Trophoblast cell (in vitro differentiated cells and primary cell): ENCODE data around the gene LGALS16.

Experiments used
- DNase-seq, 2 donors: peaks; one replicate each; pipeline ENCODE4 v3.0.0-alpha.2; 2016
- H2AFZ ChIP-seq: 2 replicates; pipeline ENCODE4 v1.6.1; 2013; ENCODE audit warnings: low read length, moderate library complexity, mild to moderate bottlenecking; ENCODE audit not compliant: insufficient read depth, poor library complexity
- H2AK5ac ChIP-seq: 2 replicates; pipeline ENCODE4 v1.6.1; 2013; ENCODE audit warnings: mild to moderate bottlenecking, low read length
- H2BK120ac ChIP-seq: 2 replicates; pipeline ENCODE4 v1.6.1; 2013; ENCODE audit warnings: low read length, mild to moderate bottlenecking, moderate library complexity; ENCODE audit not compliant: insufficient read depth, poor library complexity
- H2BK12ac ChIP-seq: 2 replicates; pipeline ENCODE4 v1.6.1; 2013; ENCODE audit warnings: mild to moderate bottlenecking, low read length, moderate library complexity
- H2BK5ac ChIP-seq: 2 replicates; pipeline ENCODE4 v1.6.1; 2013; ENCODE audit warnings: low read length, low read depth, moderate library complexity, mild to moderate bottlenecking; ENCODE audit not compliant: poor library complexity
- H3K14ac ChIP-seq: 2 replicates; pipeline ENCODE4 v1.6.1; 2013; ENCODE audit warnings: mild to moderate bottlenecking, low read length
- H3K18ac ChIP-seq: 2 replicates; pipeline ENCODE4 v1.6.1; 2013; ENCODE audit warnings: mild to moderate bottlenecking, low read length
- H3K23ac ChIP-seq: 2 replicates; pipeline ENCODE4 v1.6.1; 2013; ENCODE audit warnings: low read length
- H3K27ac ChIP-seq: 2 replicates; pipeline ENCODE4 v1.5.1; 2013; ENCODE audit warnings: low read depth, mild to moderate bottlenecking, inconsistent platforms, low read length, moderate library complexity
- H3K27me3 ChIP-seq: 2 replicates; pipeline ENCODE4 v1.6.1; 2013; ENCODE audit warnings: inconsistent platforms, mild to moderate bottlenecking, low read length, moderate library complexity; ENCODE audit not compliant: insufficient read depth
- H3K36me3 ChIP-seq, 2 experiments: 1 replicate in 1 of 2; 2 replicates in 1 of 2; pipeline ENCODE4 v1.6.1; 2013; ENCODE audit warnings: low read length in 2 of 2, mild to moderate bottlenecking in 2 of 2, moderate library complexity in 1 of 2; ENCODE audit not compliant: insufficient read depth in 2 of 2, control insufficient read depth in 1 of 2
- H3K4ac ChIP-seq: 2 replicates; pipeline ENCODE4 v1.6.1; 2013; ENCODE audit warnings: low read depth, mild to moderate bottlenecking, low read length, moderate library complexity
- H3K4me1 ChIP-seq, 2 experiments: 1 replicate in 1 of 2; 2 replicates in 1 of 2; pipeline ENCODE4 v1.6.1; 2013; ENCODE audit warnings: low read length in 2 of 2, mild to moderate bottlenecking in 2 of 2, moderate library complexity in 1 of 2; ENCODE audit not compliant: insufficient read depth in 2 of 2, control insufficient read depth in 1 of 2
- H3K4me2 ChIP-seq: 2 replicates; pipeline ENCODE4 v1.6.1; 2013; ENCODE audit warnings: inconsistent platforms, mild to moderate bottlenecking, low read length, moderate library complexity
- H3K4me3 ChIP-seq: 2 replicates; pipeline ENCODE4 v1.5.1; 2013; ENCODE audit warnings: mild to moderate bottlenecking, low read depth, low read length, inconsistent platforms
- H3K79me1 ChIP-seq: one replicate; pipeline ENCODE4 v1.6.1; 2013; ENCODE audit warnings: low read length
- H3K79me2 ChIP-seq: 2 replicates; pipeline ENCODE4 v1.6.1; 2013; ENCODE audit warnings: low read length, mild to moderate bottlenecking; ENCODE audit not compliant: control insufficient read depth, insufficient read depth, poor library complexity
- H3K9ac ChIP-seq: 2 replicates; pipeline ENCODE4 v1.6.1; 2013; ENCODE audit warnings: mild to moderate bottlenecking, low read length
- H3K9me3 ChIP-seq: 2 replicates; pipeline ENCODE4 v1.6.1; 2013; ENCODE audit warnings: low read depth, mild to moderate bottlenecking, control low read depth, inconsistent platforms, low read length; ENCODE audit not compliant: insufficient read depth
- H4K12ac ChIP-seq: 2 replicates; pipeline ENCODE4 v1.6.1; 2013; ENCODE audit warnings: low read depth, mild to moderate bottlenecking, low read length, moderate library complexity
- H4K8ac ChIP-seq: 2 replicates; pipeline ENCODE4 v1.6.1; 2013; ENCODE audit warnings: low read depth, mild to moderate bottlenecking, low read length, moderate library complexity
- H4K91ac ChIP-seq: one replicate; pipeline ENCODE4 v1.6.1; 2013; ENCODE audit warnings: low read depth, mild to moderate bottlenecking, low read length, moderate library complexity
- WGBS: extraction: QIAGEN DNeasy Blood & Tissue Kit; methylation state at CpG from one replicate; pipeline ENCODE4 v1.1.7; 2013; ENCODE audit warnings: missing lambda C conversion rate; ENCODE audit not compliant: insufficient read length, insufficient coverage; ENCODE audit errors: extremely low coverage; 5-methylcytosine and 5-hydroxymethylcytosine counted together

The LGALS16 gene

DNA sequence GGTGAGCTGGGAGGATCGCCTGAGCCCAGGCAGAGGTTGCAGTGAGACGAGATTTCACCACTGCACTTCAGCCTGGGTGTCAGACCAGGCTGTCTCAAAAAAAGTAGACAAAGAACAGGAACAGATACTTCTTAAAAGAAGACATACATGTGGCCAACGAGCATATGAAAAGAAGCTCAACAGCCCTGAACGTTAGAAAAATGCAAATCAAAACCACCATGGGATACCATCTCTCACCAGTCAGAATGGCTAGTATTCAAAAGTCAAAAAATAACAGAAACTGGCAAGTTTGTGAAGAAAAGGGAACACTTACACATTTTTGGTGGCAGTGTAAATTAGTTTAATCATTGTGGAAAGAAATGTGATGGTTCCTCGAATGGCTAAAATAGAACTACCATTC, 45.6 kb downstream of the LGALS16 start:
- Histone ChIP-seq H3K18ac (no peak overlapping the region), H3K36me3 (no peaks in the 10 kb centered on the region), H4K91ac (no peak overlapping the region), H2BK12ac (no peak overlapping the region), H2AK5ac (no peak overlapping the region), H3K4ac (no peak overlapping the region), H3K4me2 (no peak overlapping the region), H4K8ac (no peak overlapping the region), H3K23ac (no peak overlapping the region), H3K4me3 (no peak overlapping the region), H3K9ac (no peak overlapping the region), H3K27me3 (no peaks in the 10 kb centered on the region), H4K12ac (no peak overlapping the region), H2AFZ (no peak overlapping the region), H2BK5ac (no peak overlapping the region), H2BK120ac (no peak overlapping the region), H3K4me1 (peaks cover 0 to 2% of the 10 kb centered on the region in 2 experiments), H3K9me3 (no peaks in the 10 kb centered on the region), H3K14ac (no peak overlapping the region), H3K27ac (no peak overlapping the region), H3K79me2 (no peaks in the 10 kb centered on the region), H3K79me1 (no peaks in the 10 kb centered on the region)
- no peak for DNase-seq
- WGBS, result no CpG with 5 or more reads among the region's 5 CpGs

DNA sequence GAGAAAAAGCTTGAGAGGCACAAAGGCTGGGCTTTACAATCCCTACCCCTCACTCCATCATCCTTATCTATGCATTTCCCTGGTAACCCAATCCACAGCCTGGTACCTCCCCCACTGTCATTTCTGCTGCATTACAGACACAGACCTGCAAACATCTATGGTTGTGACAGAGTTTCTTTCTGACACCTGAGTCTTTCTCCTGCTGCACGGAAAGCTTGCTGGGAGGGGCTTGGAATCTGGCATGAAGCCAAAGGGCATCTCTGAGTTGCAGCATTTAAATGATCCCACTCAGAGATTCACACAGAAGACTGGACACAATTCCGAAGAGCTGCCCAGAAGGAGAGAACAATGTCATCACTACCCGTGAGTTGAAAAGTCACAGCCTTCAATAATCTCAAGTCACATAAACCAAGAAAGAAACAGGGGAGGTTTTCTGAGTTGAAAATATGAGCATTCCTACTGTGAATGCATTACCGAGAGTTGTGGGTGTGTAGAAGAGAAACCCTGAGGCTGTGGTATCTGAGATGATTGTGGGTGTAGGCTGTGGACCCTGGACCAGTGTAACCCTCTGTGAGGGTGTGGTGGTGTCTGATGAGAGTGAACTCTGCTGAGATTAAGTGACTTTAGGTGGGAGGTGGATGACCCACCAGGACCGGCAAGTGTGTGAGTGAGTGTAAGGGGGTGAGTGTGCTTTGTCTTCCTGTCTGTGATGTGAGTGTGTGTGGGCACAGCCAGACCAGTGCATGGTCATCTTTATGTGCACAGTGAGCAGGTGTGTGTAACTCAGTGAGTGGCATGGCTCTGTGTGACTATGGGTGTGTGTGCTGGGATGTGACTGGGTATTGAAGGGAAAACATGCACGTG, 48.7 kb downstream of the LGALS16 start, which contains the start of gene LGALS14:
LGALS14 (plus strand) TSS at position 301 of the 864 bp plus-strand sequence; CDS start at position 349, 48 bp downstream.
- H3K79me2 ChIP-seq, result no peaks in the 10 kb centered on the region
- no peak within 1 kb of the TSS for H3K4me3 ChIP-seq
- H3K9ac ChIP-seq, result peak within 1 kb of the TSS; percentile 50
- no peaks in the 10 kb centered on the region for H3K9me3 ChIP-seq
- H3K4me2 ChIP-seq, result no peak within 1 kb of the TSS
- H3K18ac ChIP-seq, result no peak within 1 kb of the TSS
- H3K27me3 ChIP-seq, result no peaks in the 10 kb centered on the region
- no peak within 1 kb of the TSS for H2BK120ac ChIP-seq
- H2BK5ac ChIP-seq, result no peak within 1 kb of the TSS
- H3K14ac ChIP-seq, result no peak within 1 kb of the TSS
- H3K36me3 ChIP-seq, result no peaks in the 10 kb centered on the region
- H3K4me1 ChIP-seq, result peaks cover 0 to 8% of the 10 kb centered on the region in 2 experiments
- no peak within 1 kb of the TSS for H3K27ac ChIP-seq
- H4K8ac ChIP-seq, result no peak within 1 kb of the TSS
- no peak within 1 kb of the TSS for H3K4ac ChIP-seq
- no peak within 1 kb of the TSS for H4K91ac ChIP-seq
- peak within 1 kb of the TSS; percentile 28 for H3K23ac ChIP-seq
- no peaks in the 10 kb centered on the region for H3K79me1 ChIP-seq
- no peak within 1 kb of the TSS for H2AFZ ChIP-seq
- no peak within 1 kb of the TSS for H4K12ac ChIP-seq
- DNase-seq, result peak in 1 of 2 donors; percentile 21
- H2AK5ac ChIP-seq, result no peak within 1 kb of the TSS
- WGBS, result no CpG with 5 or more reads among the region's 6 CpGs
- H2BK12ac ChIP-seq, result no peak within 1 kb of the TSS

DNA sequence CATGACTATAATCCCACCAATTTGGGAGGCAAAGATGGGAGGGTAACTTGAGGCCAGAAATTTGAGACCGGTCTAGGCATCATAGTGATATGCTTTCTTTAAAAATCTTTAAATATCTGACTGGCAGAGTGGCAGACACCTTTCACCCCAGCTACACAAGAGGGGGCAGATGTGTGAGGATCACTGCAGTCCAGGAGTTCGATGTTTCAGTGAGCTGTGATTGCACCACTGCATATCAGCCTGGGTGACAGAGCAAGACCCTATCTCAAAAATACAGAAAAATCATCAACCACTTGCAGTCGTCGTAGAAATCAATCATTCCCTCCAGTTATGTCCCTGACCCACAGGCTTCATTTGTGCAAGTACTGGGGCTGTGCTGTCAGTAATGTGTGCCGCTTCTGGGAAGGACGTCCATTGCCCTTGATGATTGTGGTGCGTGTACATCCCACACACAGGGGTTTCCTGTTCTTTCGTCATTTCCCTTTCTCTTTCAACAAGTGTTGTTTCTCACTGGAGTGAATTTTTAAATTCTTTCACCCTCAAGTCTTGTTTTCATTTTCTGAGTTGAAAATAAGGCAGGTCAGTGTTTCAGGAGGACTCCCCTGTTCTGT, 50.0 kb downstream of the LGALS16 start:
- no peak for DNase-seq
- Histone ChIP-seq H3K9me3 (no peaks in the 10 kb centered on the region), H2BK5ac (no peak overlapping the region), H4K8ac (no peak overlapping the region), H3K36me3 (no peaks in the 10 kb centered on the region), H3K27ac (no peak overlapping the region), H2AK5ac (no peak overlapping the region), H3K4ac (no peak overlapping the region), H3K4me1 (peaks cover 0 to 10% of the 10 kb centered on the region in 2 experiments), H2BK120ac (no peak overlapping the region), H4K91ac (no peak overlapping the region), H3K23ac (no peak overlapping the region), H3K4me3 (no peak overlapping the region), H4K12ac (no peak overlapping the region), H3K14ac (no peak overlapping the region), H3K79me1 (no peaks in the 10 kb centered on the region), H3K4me2 (no peak overlapping the region), H3K27me3 (no peaks in the 10 kb centered on the region), H2BK12ac (no peak overlapping the region), H2AFZ (no peak overlapping the region), H3K79me2 (no peaks in the 10 kb centered on the region), H3K9ac (no peak overlapping the region), H3K18ac (no peak overlapping the region)
- no CpG with 5 or more reads among the region's 8 CpGs for WGBS

- Histone ChIP-seq H4K12ac (no peak overlapping the region), H3K79me2 (no peaks in the 10 kb centered on the region), H2BK120ac (peak overlapping the region; percentile 77), H2AK5ac (no peak overlapping the region), H4K91ac (no peak overlapping the region), H2AFZ (no peak overlapping the region), H2BK12ac (peak overlapping the region; percentile 32), H3K4me2 (no peak overlapping the region), H3K4me1 (peaks cover 0 to 10% of the 10 kb centered on the region in 2 experiments), H3K23ac (no peak overlapping the region), H3K14ac (no peak overlapping the region), H2BK5ac (no peak overlapping the region), H3K4ac (no peak overlapping the region), H3K9me3 (no peaks in the 10 kb centered on the region), H3K36me3 (no peaks in the 10 kb centered on the region), H4K8ac (no peak overlapping the region), H3K27me3 (no peaks in the 10 kb centered on the region), H3K27ac (no peak overlapping the region), H3K9ac (no peak overlapping the region), H3K79me1 (no peaks in the 10 kb centered on the region), H3K18ac (no peak overlapping the region), H3K4me3 (no peak overlapping the region)
- DNase-seq, result no peak
- WGBS, result no CpG with 5 or more reads among the region's 6 CpGs
Observed at GRCh38 chr19:39708594-39708993, 52.9 kb downstream of the LGALS16 start.
